Testis (tissue), 3 donors: ENCODE data around the gene ODAPH. TPM values are rescaled to one million over a fixed set of nuclear protein-coding genes. Genes with fewer than 3 reads are reported as not detected.
"Not testable (repeated sequence)": the region's sequence is repeated elsewhere in the genome, so short reads cannot be mapped to it uniquely, and the experiment has no call there.

Source experiments
- DNase-seq: peaks from one replicate; pipeline ENCODE4 v3.0.0-alpha.2; 2019
- H3K27ac ChIP-seq, 2 donors: fragments of 200-600 bp; sonication (generic); one replicate each; pipeline ENCODE4 v1.5.1; 2019
- H3K27me3 ChIP-seq: fragments of 200-600 bp; sonication (generic); one replicate; pipeline ENCODE4 v1.5.1; 2019
- H3K36me3 ChIP-seq: fragments of 200-600 bp; sonication (generic); one replicate; pipeline ENCODE4 v1.5.1; 2017; ENCODE audit warnings: low read depth; ENCODE audit errors: missing control alignments
- H3K4me1 ChIP-seq: fragments of 200-600 bp; sonication (generic); one replicate; pipeline ENCODE4 v1.5.1; 2019
- H3K4me3 ChIP-seq, 2 donors: fragments of 200-600 bp; sonication (generic); one replicate each; pipeline ENCODE4 v1.5.1; 2017 to 2019
- H3K9me3 ChIP-seq: fragments of 200-600 bp; sonication (generic); one replicate; pipeline ENCODE4 v1.5.1; 2017
- POLR2A ChIP-seq: fragments of 450-650 bp; IDR thresholded peaks from one replicate; pipeline ENCODE4 v1.6.1; 2017; ENCODE audit warnings: antibody characterized with exemption, mild to moderate bottlenecking, moderate library complexity
- WGBS, 2 donors: methylation state at CpG; one replicate each; pipeline ENCODE4 v1.1.5; 2018; 5-methylcytosine and 5-hydroxymethylcytosine counted together
- intact Hi-C: fragments of 100-400 bp; cut with DNase I; formaldehyde crosslinking; loops from one replicate; pipeline ENCODE4 v1.15.1; 2023; ENCODE audit warnings: low total_unique reads
- polyA plus RNA-seq: library from polyadenylated mRNA; stranded (reverse); fragments of 350-450 nt; fragmentation: Illumina TruSeq; extraction: RNeasy Lipid Tissue Mini Kit (QIAGEN cat#74804); gene quantifications from one replicate; pipeline ENCODE4 v1.2.3, GENCODE V29; 2014; ENCODE audit warnings: low read depth, low replicate concordance; ENCODE audit not compliant: insufficient read depth
- total RNA-seq, 2 donors: library from RNA; depleted of rRNA; stranded (reverse); fragments of >200 nt; gene quantifications; one replicate each; pipeline ENCODE4 v1.2.3, GENCODE V29; 2016
- TF ChIP-seq, protein P1 (sequence below), 3 experiments: fragments of 450-650 bp in 2 of 3; fragments of 200-600 bp in 1 of 3; sonication (generic) in 1 of 3; IDR thresholded peaks; one replicate each; pipeline ENCODE4 v1.5.1; 2016 to 2019; ENCODE audit warnings: antibody characterized with exemption in 3 of 3, mild to moderate bottlenecking in 2 of 3, moderate library complexity in 1 of 3

The ODAPH gene
- total and polyA plus RNA-seq, 3 donors from 2014 or later = not detected

DNA sequence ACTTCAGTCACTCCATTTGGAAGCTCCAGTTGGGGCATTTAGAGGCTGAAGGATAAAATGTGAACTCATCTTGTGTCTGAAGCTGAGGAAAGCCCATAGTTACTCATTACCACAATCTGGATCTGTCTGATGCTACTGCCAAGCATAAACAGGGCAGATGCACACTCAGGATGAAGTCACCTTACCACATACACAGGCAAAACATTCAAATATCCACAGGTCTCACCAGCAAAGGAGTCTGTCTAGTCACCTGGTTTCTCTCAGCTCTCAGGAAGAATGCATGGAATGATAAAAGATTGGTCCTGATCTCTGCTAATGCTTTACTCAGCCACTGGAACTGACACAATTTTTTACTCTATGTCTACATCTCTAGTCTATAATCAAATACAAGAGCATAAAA is 13.0 kb upstream of the ODAPH start:
- no peak for TF ChIP-seq POLR2A
- TF ChIP-seq, protein P1, sequence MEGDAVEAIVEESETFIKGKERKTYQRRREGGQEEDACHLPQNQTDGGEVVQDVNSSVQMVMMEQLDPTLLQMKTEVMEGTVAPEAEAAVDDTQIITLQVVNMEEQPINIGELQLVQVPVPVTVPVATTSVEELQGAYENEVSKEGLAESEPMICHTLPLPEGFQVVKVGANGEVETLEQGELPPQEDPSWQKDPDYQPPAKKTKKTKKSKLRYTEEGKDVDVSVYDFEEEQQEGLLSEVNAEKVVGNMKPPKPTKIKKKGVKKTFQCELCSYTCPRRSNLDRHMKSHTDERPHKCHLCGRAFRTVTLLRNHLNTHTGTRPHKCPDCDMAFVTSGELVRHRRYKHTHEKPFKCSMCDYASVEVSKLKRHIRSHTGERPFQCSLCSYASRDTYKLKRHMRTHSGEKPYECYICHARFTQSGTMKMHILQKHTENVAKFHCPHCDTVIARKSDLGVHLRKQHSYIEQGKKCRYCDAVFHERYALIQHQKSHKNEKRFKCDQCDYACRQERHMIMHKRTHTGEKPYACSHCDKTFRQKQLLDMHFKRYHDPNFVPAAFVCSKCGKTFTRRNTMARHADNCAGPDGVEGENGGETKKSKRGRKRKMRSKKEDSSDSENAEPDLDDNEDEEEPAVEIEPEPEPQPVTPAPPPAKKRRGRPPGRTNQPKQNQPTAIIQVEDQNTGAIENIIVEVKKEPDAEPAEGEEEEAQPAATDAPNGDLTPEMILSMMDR (IDR thresholded peaks at IDR 0.05) = no peak
- Histone ChIP-seq H3K9me3 (no peaks in the 10 kb centered on the region), H3K36me3 (no peaks in the 10 kb centered on the region), H3K27ac (no peak overlapping the region), H3K4me3 (no peak overlapping the region), H3K27me3 (no peaks in the 10 kb centered on the region), H3K4me1 (no peaks in the 10 kb centered on the region)
- DNase-seq = no peak
- intact Hi-C loops = no loop called here

DNA sequence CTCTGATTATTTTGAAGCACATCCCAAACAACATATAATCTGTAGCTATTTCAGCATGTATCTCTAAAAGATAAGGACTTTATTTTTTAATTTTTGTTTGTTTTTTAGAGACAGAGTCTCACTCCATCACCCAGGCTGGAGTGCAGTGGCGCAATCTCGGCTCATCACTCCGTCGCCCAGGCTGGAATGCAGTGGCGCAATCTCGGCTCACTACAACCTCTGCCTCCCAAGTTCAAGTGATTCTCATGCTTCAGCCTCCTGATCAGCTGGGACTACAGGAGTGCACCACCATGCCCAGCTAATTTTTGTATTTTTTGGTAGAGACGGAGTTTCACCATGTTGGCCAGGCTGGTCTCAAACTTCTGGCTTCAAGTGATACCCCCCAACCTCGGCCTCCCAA is 11.6 kb upstream of the ODAPH start:
- H3K9me3 ChIP-seq, H3K27ac ChIP-seq, H3K4me1 ChIP-seq, H3K4me3 ChIP-seq, H3K27me3 ChIP-seq, DNase-seq, H3K36me3 ChIP-seq, intact Hi-C loops: not testable (repeated sequence)
- WGBS, 2 donors = 89 to 95% methylated on average over 8 of the region's 8 CpGs

DNA sequence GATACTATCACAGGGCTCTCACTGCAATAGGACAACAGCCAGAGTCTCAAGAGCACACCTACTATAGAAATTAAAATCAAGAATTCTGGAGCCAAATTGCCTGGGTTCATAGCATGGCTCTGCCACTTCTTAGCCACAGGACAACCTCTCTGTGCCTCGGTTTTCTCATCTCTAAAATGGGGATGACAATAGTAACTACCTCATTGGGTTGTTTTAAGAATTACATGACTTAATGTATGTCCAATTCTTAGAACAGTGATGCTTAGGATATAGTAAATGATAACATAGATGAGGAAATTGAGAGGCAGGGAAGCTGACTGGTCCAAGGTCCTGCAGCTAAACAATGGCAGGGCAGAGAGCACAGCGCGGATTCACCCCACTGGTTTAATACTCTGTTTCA is 11.0 kb upstream of the ODAPH start:
- intact Hi-C loops = no loop called here
- H3K9me3 ChIP-seq = no peaks in the 10 kb centered on the region
- DNase-seq = no peak
- H3K27ac ChIP-seq = no peak overlapping the region
- TF ChIP-seq, protein P1 (IDR thresholded peaks at IDR 0.05) = no peak
- no peak for TF ChIP-seq POLR2A
- no peaks in the 10 kb centered on the region for H3K4me1 ChIP-seq
- H3K27me3 ChIP-seq = no peaks in the 10 kb centered on the region
- H3K4me3 ChIP-seq = no peak overlapping the region
- no peaks in the 10 kb centered on the region for H3K36me3 ChIP-seq
- WGBS, 2 donors = 94 to 97% methylated on average over 3 of the region's 3 CpGs

DNA sequence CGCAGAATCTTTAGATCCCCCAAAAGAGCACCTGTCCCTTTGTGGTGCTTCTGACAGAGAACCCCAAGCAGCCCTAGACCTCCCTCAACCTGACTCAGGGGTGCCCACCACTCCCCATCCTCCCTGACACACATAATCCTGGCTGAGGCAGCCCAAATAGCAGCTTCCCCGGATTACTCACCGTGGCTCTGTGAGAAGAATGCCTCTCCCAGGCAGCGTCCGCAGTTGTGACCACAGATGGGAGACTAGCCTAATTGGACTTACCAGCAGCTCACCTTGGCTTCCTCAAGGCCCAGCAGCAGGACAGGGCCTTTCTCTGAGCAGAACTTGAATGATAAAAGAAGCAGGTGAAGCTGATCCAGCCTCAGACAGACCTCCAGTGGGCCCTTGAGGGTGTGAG is 10.3 kb upstream of the ODAPH start:
- 96 to 100% methylated on average over 1 to 5 of the region's 5 CpGs for WGBS, 2 donors
- no peaks in the 10 kb centered on the region for H3K9me3 ChIP-seq
- H3K36me3 ChIP-seq = no peaks in the 10 kb centered on the region
- intact Hi-C loops = no loop called here
- H3K4me1 ChIP-seq = no peaks in the 10 kb centered on the region
- H3K4me3 ChIP-seq = no peak overlapping the region
- no peak overlapping the region for H3K27ac ChIP-seq
- no peaks in the 10 kb centered on the region for H3K27me3 ChIP-seq
- DNase-seq = no peak
- TF ChIP-seq POLR2A = no peak
- TF ChIP-seq, protein P1 (IDR thresholded peaks at IDR 0.05) = no peak

DNA sequence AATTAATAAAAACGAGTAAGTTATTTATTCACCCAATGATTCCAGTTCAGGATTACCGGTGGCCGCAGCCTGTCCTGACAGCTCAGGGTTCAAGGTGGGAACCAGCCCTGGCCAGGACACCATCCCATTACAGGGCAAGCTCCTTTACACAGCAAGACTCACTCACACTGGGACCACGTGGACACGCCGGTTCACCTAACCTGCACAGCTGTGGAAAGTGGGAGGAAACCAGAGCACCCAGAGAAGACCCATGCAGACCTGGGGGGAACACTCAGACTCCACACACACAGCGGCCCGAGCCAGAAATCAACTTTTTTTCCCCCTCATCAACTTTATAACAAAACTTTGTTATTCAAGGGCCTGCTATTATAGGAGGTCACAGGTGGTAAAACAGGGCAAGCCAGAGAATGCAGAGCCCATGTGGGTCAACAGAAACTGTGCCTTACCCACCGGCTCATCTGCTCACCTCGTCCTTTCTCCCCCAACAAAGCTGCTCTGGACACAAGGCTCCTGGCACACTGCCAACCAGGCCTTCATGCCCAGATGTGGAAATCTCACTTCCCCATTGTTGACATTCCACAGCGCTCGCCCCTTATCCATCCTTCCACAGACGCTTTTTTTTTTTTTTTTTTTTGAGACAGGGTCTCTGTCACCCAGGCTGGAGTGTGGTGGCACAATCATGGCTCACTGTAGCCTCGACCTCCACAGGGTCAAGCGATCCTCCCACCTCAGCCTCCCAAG is 8.0 kb upstream of the ODAPH start:
- intact Hi-C loops = no loop called here
- Histone ChIP-seq H3K27me3 (no peaks in the 10 kb centered on the region), H3K4me3 (no peak overlapping the region), H3K27ac (no peak overlapping the region), H3K36me3 (no peaks in the 10 kb centered on the region), H3K4me1 (no peaks in the 10 kb centered on the region), H3K9me3 (no peaks in the 10 kb centered on the region)
- peak; percentile 28 for DNase-seq
- WGBS, 2 donors = 64 to 68% methylated on average over 15 of the region's 15 CpGs
- TF ChIP-seq, protein P1 (IDR thresholded peaks at IDR 0.05) = no peak
- no peak for TF ChIP-seq POLR2A
